SU-DHL-6 (cell line): ENCODE measurements around the gene PPTC7.
"Not testable (repeated sequence)": the region's sequence is repeated elsewhere in the genome, so short reads cannot be mapped to it uniquely, and the experiment has no call there.

Source experiments
- H2AFZ ChIP-seq: fragments of 200-600 bp; sonication (generic); 2 replicates; pipeline ENCODE4 v1.6.1; 2014; ENCODE audit warnings: low read depth, mild to moderate bottlenecking, moderate library complexity, mixed read lengths, antibody characterized with exemption, low read length; ENCODE audit not compliant: severe bottlenecking
- H3F3A ChIP-seq: fragments of 200-600 bp; shearing (Covaris generic); 2 replicates; pipeline ENCODE4 v1.6.0; 2016; ENCODE audit warnings: antibody characterized with exemption, mild to moderate bottlenecking; ENCODE audit not compliant: insufficient read depth
- H3K27ac ChIP-seq: fragments of 200-600 bp; sonication (generic); 2 replicates; pipeline ENCODE4 v1.5.1; 2016; ENCODE audit warnings: low read depth, mild to moderate bottlenecking, low read length, moderate library complexity, mixed read lengths
- H3K27me3 ChIP-seq: fragments of 200-600 bp; sonication (generic), shearing (Covaris generic); 2 replicates; pipeline ENCODE4 v1.6.0; 2014; ENCODE audit warnings: mild to moderate bottlenecking, low read length
- H3K36me3 ChIP-seq: fragments of 200-600 bp; sonication (generic); 2 replicates; pipeline ENCODE4 v1.6.1; 2014; ENCODE audit warnings: mild to moderate bottlenecking, low read length, mixed read lengths
- H3K4me2 ChIP-seq: fragments of 300-600, 200-600 bp; shearing (Covaris generic), sonication (generic); 2 replicates; pipeline ENCODE4 v1.6.0; 2014; ENCODE audit warnings: low read length, low read depth, mild to moderate bottlenecking; ENCODE audit not compliant: poor library complexity, severe bottlenecking
- H3K4me3 ChIP-seq: fragments of 200-600 bp; sonication (generic); 2 replicates; pipeline ENCODE4 v1.5.1; 2014; ENCODE audit warnings: antibody characterized with exemption, low read length, mild to moderate bottlenecking, mixed read lengths; ENCODE audit not compliant: insufficient read depth, poor library complexity, severe bottlenecking
- H3K79me2 ChIP-seq: fragments of 200-600 bp; sonication (generic); 2 replicates; pipeline ENCODE4 v1.6.1; 2014; ENCODE audit warnings: mild to moderate bottlenecking, low read length, moderate library complexity; ENCODE audit not compliant: insufficient read depth
- H3K9ac ChIP-seq: fragments of 200-600 bp; sonication (generic); 2 replicates; pipeline ENCODE4 v1.7.0; 2014; ENCODE audit warnings: mild to moderate bottlenecking, low read length
- H3K9me2 ChIP-seq: fragments of 200-600 bp; sonication (generic); replicated peaks from 2 replicates; pipeline ENCODE4 v1.6.1; 2014; ENCODE audit warnings: low read length; ENCODE audit not compliant: insufficient read depth
- H3K9me3 ChIP-seq: fragments of 200-600 bp; sonication (generic); 2 replicates; pipeline ENCODE4 v1.6.1; 2014; ENCODE audit warnings: low read length, mixed read lengths; ENCODE audit not compliant: insufficient read depth
- H4K20me1 ChIP-seq: fragments of 200-600 bp; sonication (generic); 2 replicates; pipeline ENCODE4 v1.6.1; 2014; ENCODE audit warnings: low read depth, mild to moderate bottlenecking, antibody characterized with exemption, low read length, moderate library complexity, mixed read lengths
- EZH2phosphoT487 ChIP-seq: fragments of 200-600 bp; sonication (generic), shearing (Covaris generic); conservative IDR thresholded peaks from 2 replicates; pipeline ENCODE4 v1.6.1; 2018; ENCODE audit warnings: mild to moderate bottlenecking, antibody characterized with exemption, low read length, moderate library complexity, mixed read lengths
- TF ChIP-seq, protein P1 (sequence below): fragments of 200-600 bp; sonication (generic); IDR thresholded peaks from one replicate; pipeline ENCODE4 v1.5.1; 2017; ENCODE audit warnings: antibody characterized with exemption, mild to moderate bottlenecking, low read length, moderate library complexity; ENCODE audit not compliant: insufficient read depth, poor library complexity, severe bottlenecking

Gene PPTC7

DNA sequence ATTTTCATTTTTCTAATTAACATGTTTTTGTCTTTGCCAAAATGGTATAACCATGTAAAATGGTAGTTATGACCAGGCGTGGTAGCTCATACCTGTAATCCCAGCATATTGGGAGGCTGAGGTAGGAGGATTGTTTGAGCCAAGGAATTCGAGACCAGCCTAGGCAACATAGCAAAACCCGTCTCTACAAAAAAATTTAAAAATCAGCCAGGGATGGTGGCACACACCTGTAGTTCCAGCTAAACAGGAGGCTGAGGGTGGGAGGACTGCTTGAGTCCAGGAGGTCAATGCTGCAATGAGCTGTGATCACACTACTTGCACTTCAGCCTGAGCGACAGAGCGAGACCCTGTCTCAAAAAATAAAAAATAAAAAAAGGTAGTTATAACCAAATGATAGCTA, 23.1 kb downstream of the PPTC7 start:
- H3K9ac ChIP-seq: no peak overlapping the region
- TF ChIP-seq, protein P1, sequence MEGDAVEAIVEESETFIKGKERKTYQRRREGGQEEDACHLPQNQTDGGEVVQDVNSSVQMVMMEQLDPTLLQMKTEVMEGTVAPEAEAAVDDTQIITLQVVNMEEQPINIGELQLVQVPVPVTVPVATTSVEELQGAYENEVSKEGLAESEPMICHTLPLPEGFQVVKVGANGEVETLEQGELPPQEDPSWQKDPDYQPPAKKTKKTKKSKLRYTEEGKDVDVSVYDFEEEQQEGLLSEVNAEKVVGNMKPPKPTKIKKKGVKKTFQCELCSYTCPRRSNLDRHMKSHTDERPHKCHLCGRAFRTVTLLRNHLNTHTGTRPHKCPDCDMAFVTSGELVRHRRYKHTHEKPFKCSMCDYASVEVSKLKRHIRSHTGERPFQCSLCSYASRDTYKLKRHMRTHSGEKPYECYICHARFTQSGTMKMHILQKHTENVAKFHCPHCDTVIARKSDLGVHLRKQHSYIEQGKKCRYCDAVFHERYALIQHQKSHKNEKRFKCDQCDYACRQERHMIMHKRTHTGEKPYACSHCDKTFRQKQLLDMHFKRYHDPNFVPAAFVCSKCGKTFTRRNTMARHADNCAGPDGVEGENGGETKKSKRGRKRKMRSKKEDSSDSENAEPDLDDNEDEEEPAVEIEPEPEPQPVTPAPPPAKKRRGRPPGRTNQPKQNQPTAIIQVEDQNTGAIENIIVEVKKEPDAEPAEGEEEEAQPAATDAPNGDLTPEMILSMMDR: no peak
- no peak for TF ChIP-seq EZH2phosphoT487
- no peak overlapping the region for H3K4me2 ChIP-seq
- H3K27ac ChIP-seq: no peak overlapping the region
- H3F3A ChIP-seq: peaks cover 16% of the 10 kb centered on the region
- no peak overlapping the region for H3K4me3 ChIP-seq
- H3K27me3 ChIP-seq: no peaks in the 10 kb centered on the region
- H3K36me3 ChIP-seq: no peaks in the 10 kb centered on the region
- no peaks in the 10 kb centered on the region; the same call in 1 of the 2 replicates for H4K20me1 ChIP-seq
- peaks cover 98% of the 10 kb centered on the region for H3K79me2 ChIP-seq
- no peak overlapping the region for H2AFZ ChIP-seq
- H3K9me3 ChIP-seq: no peaks in the 10 kb centered on the region
- H3K9me2 ChIP-seq: no peaks in the 10 kb centered on the region

- H4K20me1 ChIP-seq, H3K36me3 ChIP-seq, H2AFZ ChIP-seq, H3K4me3 ChIP-seq, H3K9ac ChIP-seq, H3K9me3 ChIP-seq, H3K27ac ChIP-seq, H3K27me3 ChIP-seq, H3K4me2 ChIP-seq, H3K9me2 ChIP-seq: not testable (repeated sequence)
- H3F3A ChIP-seq: peaks cover 12% of the 10 kb centered on the region
- peaks cover 98% of the 10 kb centered on the region for H3K79me2 ChIP-seq
Measured at GRCh38 chr12:110558945-110559344, 24.2 kb downstream of the PPTC7 start.

DNA sequence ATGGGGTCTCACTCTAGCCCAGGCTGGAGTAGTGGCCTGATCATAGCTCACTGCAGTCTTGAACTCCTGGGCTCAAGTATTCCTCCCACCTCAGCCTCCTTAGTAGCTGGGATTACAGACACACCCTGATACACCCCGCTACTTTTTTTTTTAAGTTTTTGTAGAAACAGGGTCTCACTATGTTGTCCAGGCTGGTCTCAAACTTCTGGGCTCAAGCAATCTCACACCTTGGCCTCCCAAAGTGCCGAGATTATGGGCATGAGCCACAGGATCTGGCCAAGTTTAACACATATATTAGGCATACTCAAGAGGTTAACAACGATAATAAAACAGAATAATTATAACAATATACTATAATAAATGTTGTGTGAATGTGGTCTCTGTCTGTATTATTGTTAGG, 25.8 kb downstream of the PPTC7 start:
- Histone ChIP-seq H3K27me3 (no peaks in the 10 kb centered on the region), H3K27ac (no peak overlapping the region), H3K36me3 (no peaks in the 10 kb centered on the region), H3K9me2 (no peaks in the 10 kb centered on the region), H3K4me3 (no peak overlapping the region), H3K9me3 (no peaks in the 10 kb centered on the region), H4K20me1 (no peaks in the 10 kb centered on the region; the same call in 1 of the 2 replicates), H3K9ac (no peak overlapping the region), H3K4me2 (no peak overlapping the region), H2AFZ (no peak overlapping the region), H3K79me2 (peaks cover 99% of the 10 kb centered on the region), H3F3A (peaks cover 8% of the 10 kb centered on the region; the same call in 1 of the 2 replicates)
- TF ChIP-seq, protein P1: no peak
- TF ChIP-seq EZH2phosphoT487: no peak

DNA sequence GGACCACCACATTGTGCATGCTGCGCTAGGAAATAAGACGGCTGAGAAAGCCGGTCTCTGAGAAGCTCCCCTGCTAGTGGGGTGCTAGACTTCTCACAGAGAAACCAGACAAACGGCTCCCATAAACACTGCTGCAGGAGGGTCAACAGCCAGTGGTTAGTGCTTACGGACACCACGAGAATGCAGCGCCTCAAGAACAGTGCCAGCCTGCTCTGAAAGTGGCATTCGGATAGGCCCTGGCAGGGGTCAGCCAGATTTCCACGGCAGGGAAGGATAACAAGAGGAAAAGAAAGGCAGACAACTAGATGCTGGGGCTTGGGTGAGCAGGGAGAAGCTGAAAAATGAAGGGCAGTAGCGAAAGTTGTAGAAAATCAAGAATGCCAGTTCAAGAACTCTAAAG, 26.4 kb downstream of the PPTC7 start:
- peaks cover 8% of the 10 kb centered on the region; the same call in 1 of the 2 replicates for H3F3A ChIP-seq
- no peak overlapping the region for H3K27ac ChIP-seq
- no peaks in the 10 kb centered on the region; the same call in 1 of the 2 replicates for H4K20me1 ChIP-seq
- H3K4me3 ChIP-seq: no peak overlapping the region
- H2AFZ ChIP-seq: no peak overlapping the region
- no peaks in the 10 kb centered on the region for H3K9me3 ChIP-seq
- TF ChIP-seq, protein P1: no peak
- no peak for TF ChIP-seq EZH2phosphoT487
- H3K27me3 ChIP-seq: no peaks in the 10 kb centered on the region
- no peak overlapping the region for H3K9ac ChIP-seq
- peaks cover 98% of the 10 kb centered on the region for H3K79me2 ChIP-seq
- H3K4me2 ChIP-seq: no peak overlapping the region
- H3K36me3 ChIP-seq: 0 out of 2 replicates have a peak, but pooled peaks cover 1% of the 10 kb centered on the region
- H3K9me2 ChIP-seq: no peaks in the 10 kb centered on the region
